GM12878 (cell line): Measurements from ENCODE around the gene BACE1-AS. TPM values are rescaled to one million over a fixed set of nuclear protein-coding genes. Genes with fewer than 3 reads are reported as not detected.

Experiments
- BRCA1 ChIP-seq: IDR thresholded peaks from 2 replicates; pipeline ENCODE4 v1.6.1; 2011; ENCODE audit warnings: low read depth, low read length, improper control_type of control experiment
- CUX1 ChIP-seq: IDR thresholded peaks from 2 replicates; pipeline ENCODE4 v1.6.1; 2012; ENCODE audit warnings: improper control_type of control experiment, low read depth, low read length; ENCODE audit not compliant: insufficient replicate concordance
- EGR1 ChIP-seq, 2 experiments: IDR thresholded peaks; 1 replicate in 1 of 2; 2 replicates in 1 of 2; pipeline ENCODE4 v1.6.1; 2011 to 2012; ENCODE audit warnings: low read depth in 2 of 2, low read length in 2 of 2, borderline replicate concordance in 1 of 2, mild to moderate bottlenecking in 1 of 2, moderate library complexity in 1 of 2
- ETV6 ChIP-seq, 2 experiments: fragments of 450-650 bp in 1 of 2; IDR thresholded peaks in 1 of 2; conservative IDR thresholded peaks in 1 of 2; 2 replicates each; pipeline ENCODE4 v1.6.1; 2014; ENCODE audit warnings: antibody characterized with exemption in 1 of 2, borderline replicate concordance in 1 of 2, low read depth in 1 of 2, mild to moderate bottlenecking in 1 of 2, moderate library complexity in 1 of 2
- FOS ChIP-seq: IDR thresholded peaks from 3 replicates; pipeline ENCODE4 v1.6.1; 2011; ENCODE audit warnings: borderline replicate concordance; ENCODE audit not compliant: insufficient read length; ENCODE audit errors: extremely low read depth
- FOXK2 ChIP-seq: fragments of 450-650 bp; IDR thresholded peaks from 2 replicates; pipeline ENCODE4 v1.6.1; 2017; ENCODE audit warnings: mild to moderate bottlenecking, moderate library complexity
- MXI1 ChIP-seq: fragments of 150-350 bp; IDR thresholded peaks from 2 replicates; pipeline ENCODE4 v1.6.1; 2011; ENCODE audit warnings: low read depth, mild to moderate bottlenecking, inconsistent platforms, low read length, improper control_type of control experiment
- PML ChIP-seq: IDR thresholded peaks from 2 replicates; pipeline ENCODE4 v1.6.1; 2012; ENCODE audit warnings: low read length, inconsistent platforms
- SMARCA5 ChIP-seq: fragments of 450-650 bp; IDR thresholded peaks from 2 replicates; pipeline ENCODE4 v1.6.1; 2017; ENCODE audit warnings: mild to moderate bottlenecking
- STAT3 ChIP-seq: IDR thresholded peaks from 2 replicates; pipeline ENCODE4 v1.6.1; 2011; ENCODE audit warnings: low read depth, low read length, improper control_type of control experiment
- SUPT20H ChIP-seq: IDR thresholded peaks from 2 replicates; pipeline ENCODE4 v1.6.1; 2011; ENCODE audit warnings: low read depth, mild to moderate bottlenecking, low read length, moderate library complexity, borderline replicate concordance; ENCODE audit not compliant: control insufficient read depth
- TARDBP ChIP-seq: IDR thresholded peaks from 2 replicates; pipeline ENCODE4 v1.6.1; 2016; ENCODE audit warnings: borderline replicate concordance
- polyA plus RNA-seq, 11 experiments: library from polyadenylated mRNA; depleted of rRNA in 4 of 11; unstranded in 6 of 11; stranded (reverse) in 5 of 11; fragments of >200 nt; fragmentation: Nextera tagmentation in 4 of 11; fragmentation: Illumina TruSeq in 1 of 11; extraction: Ambion mirVana in 4 of 11; extraction: Trizol in 1 of 11; gene quantifications; 1 replicate in 1 of 11; 2 replicates in 10 of 11; pipeline versions ENCODE4 v1.2.1 to v1.2.3, GENCODE V29; 2011 to 2016; ENCODE audit warnings: inconsistent platforms in 2 of 11, missing spikeins in 2 of 11, low read depth in 1 of 11
- total RNA-seq, 4 experiments: library from RNA; depleted of rRNA in 3 of 4; stranded (reverse); fragments of >200 nt in 3 of 4; fragmentation: Illumina TruSeq in 1 of 4; extraction: Trizol in 1 of 4; gene quantifications; 2 replicates each; pipeline versions ENCODE4 v1.2.1 to v1.2.3, GENCODE V29; 2013 to 2021
- TF ChIP-seq, protein P1 (sequence below): fragments of 450-650 bp; IDR thresholded peaks from 2 replicates; pipeline ENCODE4 v1.6.1; 2017; ENCODE audit warnings: antibody characterized with exemption, mild to moderate bottlenecking, moderate library complexity
- TF ChIP-seq, protein P2 (sequence below): fragments of 450-650 bp; formaldehyde crosslinking; IDR thresholded peaks from 2 replicates; pipeline ENCODE4 v1.4.0; 2022; ENCODE audit warnings: mild to moderate bottlenecking, moderate library complexity
- TF ChIP-seq, protein P3 (sequence below): IDR thresholded peaks from 2 replicates; pipeline ENCODE4 v1.6.1; 2012; ENCODE audit warnings: low read length, inconsistent platforms

Gene BACE1-AS
- total and polyA plus RNA-seq, 10 of the 15 experiments (the other 5 are each of a cell fraction or from before 2014, with no cell fraction given) = 2.0 to 6.7 (median 3.9) TPM

DNA sequence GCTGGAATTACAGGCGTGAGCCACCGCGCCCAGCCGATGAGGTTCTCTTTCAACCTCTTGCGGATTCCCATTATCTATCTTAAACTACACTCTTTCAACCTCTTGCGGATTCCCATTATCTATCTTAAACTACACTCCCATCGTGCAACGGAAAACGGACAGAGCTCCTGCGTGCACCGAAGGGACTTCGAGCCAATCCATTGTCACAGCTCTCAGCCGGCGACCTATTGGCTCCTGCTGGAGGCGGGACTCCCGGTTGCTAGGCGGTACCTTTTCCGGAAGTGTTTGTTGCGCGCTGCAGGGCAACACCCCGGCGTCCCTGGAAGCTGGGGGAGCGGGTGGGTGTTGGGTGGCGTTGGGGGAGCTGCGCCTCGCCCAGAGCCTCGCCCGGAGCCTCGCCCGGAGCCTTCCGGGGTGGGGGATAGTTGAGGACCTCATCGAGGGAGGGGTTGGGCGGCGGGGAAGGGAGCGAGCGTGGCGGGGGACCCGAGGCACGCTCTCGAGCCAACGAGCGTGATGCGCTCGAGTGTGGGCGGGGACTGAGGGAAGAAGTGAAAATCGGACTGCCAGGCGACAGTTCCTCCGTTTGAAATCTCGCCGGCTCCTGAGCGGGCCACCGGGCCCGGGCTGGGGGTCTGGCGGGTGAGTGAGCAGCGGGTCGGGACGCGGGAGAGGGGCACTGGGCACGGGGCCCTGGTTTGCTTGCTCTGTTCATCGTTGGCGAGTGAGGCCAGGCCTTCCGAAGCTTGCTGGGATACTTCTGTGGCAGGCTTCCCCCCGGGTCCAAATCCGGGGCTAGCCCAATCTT lies 36.6 kb downstream of the BACE1-AS start, which contains the start of gene CEP164 (continued):
- TF ChIP-seq, protein P1, sequence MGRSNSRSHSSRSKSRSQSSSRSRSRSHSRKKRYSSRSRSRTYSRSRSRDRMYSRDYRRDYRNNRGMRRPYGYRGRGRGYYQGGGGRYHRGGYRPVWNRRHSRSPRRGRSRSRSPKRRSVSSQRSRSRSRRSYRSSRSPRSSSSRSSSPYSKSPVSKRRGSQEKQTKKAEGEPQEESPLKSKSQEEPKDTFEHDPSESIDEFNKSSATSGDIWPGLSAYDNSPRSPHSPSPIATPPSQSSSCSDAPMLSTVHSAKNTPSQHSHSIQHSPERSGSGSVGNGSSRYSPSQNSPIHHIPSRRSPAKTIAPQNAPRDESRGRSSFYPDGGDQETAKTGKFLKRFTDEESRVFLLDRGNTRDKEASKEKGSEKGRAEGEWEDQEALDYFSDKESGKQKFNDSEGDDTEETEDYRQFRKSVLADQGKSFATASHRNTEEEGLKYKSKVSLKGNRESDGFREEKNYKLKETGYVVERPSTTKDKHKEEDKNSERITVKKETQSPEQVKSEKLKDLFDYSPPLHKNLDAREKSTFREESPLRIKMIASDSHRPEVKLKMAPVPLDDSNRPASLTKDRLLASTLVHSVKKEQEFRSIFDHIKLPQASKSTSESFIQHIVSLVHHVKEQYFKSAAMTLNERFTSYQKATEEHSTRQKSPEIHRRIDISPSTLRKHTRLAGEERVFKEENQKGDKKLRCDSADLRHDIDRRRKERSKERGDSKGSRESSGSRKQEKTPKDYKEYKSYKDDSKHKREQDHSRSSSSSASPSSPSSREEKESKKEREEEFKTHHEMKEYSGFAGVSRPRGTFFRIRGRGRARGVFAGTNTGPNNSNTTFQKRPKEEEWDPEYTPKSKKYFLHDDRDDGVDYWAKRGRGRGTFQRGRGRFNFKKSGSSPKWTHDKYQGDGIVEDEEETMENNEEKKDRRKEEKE = no peak
- TF ChIP-seq STAT3 (no peak), EGR1 (IDR thresholded peaks at IDR 0.05; ENCODE audit: borderline replicate concordance in 1 of 2, low read depth in 2 of 2, low read length in 2 of 2) (peak in 1 of 2 experiments; percentile 48; a peak in 1 of 3 replicates), FOXK2 (no peak), ETV6 (conservative IDR thresholded peaks at IDR 0.05 in 1 of 2, IDR thresholded peaks at IDR 0.05 in 1 of 2; ENCODE audit: borderline replicate concordance in 1 of 2, low read depth in 1 of 2) (no peak), PML (no peak), MXI1 (peak; percentile 51; the same call in 1 of the 2 replicates), FOS (peak; percentile 88), BRCA1 (0 out of 2 replicates have a peak, but pooled peaks have one; percentile 6), SUPT20H (no peak), TARDBP (no peak; the same call in 1 of the 2 replicates), SMARCA5 (no peak), CUX1 (no peak)
- TF ChIP-seq, protein P2, sequence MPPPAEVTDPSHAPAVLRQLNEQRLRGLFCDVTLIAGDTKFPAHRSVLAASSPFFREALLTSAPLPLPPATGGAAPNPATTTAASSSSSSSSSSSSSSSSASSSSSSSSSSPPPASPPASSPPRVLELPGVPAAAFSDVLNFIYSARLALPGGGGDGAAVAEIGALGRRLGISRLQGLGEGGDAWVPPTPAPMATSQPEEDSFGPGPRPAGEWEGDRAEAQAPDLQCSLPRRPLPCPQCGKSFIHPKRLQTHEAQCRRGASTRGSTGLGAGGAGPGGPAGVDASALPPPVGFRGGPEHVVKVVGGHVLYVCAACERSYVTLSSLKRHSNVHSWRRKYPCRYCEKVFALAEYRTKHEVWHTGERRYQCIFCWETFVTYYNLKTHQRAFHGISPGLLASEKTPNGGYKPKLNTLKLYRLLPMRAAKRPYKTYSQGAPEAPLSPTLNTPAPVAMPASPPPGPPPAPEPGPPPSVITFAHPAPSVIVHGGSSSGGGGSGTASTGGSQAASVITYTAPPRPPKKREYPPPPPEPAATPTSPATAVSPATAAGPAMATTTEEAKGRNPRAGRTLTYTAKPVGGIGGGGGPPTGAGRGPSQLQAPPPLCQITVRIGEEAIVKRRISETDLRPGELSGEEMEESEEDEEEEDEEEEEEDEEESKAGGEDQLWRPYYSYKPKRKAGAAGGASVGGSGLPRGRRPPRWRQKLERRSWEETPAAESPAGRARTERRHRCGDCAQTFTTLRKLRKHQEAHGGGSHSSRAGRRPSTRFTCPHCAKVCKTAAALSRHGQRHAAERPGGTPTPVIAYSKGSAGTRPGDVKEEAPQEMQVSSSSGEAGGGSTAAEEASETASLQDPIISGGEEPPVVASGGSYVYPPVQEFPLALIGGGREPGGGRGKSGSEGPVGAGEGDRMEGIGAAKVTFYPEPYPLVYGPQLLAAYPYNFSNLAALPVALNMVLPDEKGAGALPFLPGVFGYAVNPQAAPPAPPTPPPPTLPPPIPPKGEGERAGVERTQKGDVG (CRISPR knock-in tag) = no peak
- TF ChIP-seq, protein P3, sequence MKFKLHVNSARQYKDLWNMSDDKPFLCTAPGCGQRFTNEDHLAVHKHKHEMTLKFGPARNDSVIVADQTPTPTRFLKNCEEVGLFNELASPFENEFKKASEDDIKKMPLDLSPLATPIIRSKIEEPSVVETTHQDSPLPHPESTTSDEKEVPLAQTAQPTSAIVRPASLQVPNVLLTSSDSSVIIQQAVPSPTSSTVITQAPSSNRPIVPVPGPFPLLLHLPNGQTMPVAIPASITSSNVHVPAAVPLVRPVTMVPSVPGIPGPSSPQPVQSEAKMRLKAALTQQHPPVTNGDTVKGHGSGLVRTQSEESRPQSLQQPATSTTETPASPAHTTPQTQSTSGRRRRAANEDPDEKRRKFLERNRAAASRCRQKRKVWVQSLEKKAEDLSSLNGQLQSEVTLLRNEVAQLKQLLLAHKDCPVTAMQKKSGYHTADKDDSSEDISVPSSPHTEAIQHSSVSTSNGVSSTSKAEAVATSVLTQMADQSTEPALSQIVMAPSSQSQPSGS = no peak
